SK-N-SH (cell line): ENCODE measurements around the gene ZNF541. TPM values are rescaled to one million over a fixed set of nuclear protein-coding genes. Genes with fewer than 3 reads are reported as not detected.
A peak's percentile ranks its signal among the peaks of the same experiment; 100 is the strongest.

Experiments used
- CTCF ChIA-PET: fragments of 300-600, 350-600 bp; formaldehyde crosslinking; extraction: SDS; loops from one replicate; lab custom pipeline; 2021; lab: Yijun Ruan, JAX
- POLR2A ChIA-PET: fragments of 350-600 bp; sonication (Branson Sonifier 250); formaldehyde crosslinking; extraction: SDS; loops from one replicate; lab custom pipeline; 2020; ENCODE audit warnings: antibody characterized with exemption, inconsistent platforms; lab: Yijun Ruan, JAX
- DNase-seq: peaks from one replicate; pipeline ENCODE4 v3.0.0; 2012
- H2AFZ ChIP-seq: fragments of 200-600 bp; sonication (generic); 2 replicates; pipeline ENCODE4 v1.8.1; 2016; ENCODE audit warnings: antibody characterized with exemption, mild to moderate bottlenecking, low read depth
- H3F3A ChIP-seq: fragments of 200-600 bp; sonication (generic); replicated peaks from 2 replicates; pipeline ENCODE3; 2016; ENCODE audit warnings: antibody characterized with exemption, mild to moderate bottlenecking; ENCODE audit not compliant: insufficient read depth
- H3K27ac ChIP-seq, 2 experiments: fragments of 200-500 bp in 1 of 2; fragments of 200-600 bp in 1 of 2; sonication (Bioruptor generic) in 1 of 2; sonication (generic), shearing (Covaris generic) in 1 of 2; 2 replicates each; pipeline versions ENCODE4 v1.5.1 to v1.6.1; 2014 to 2016; ENCODE audit warnings: low read depth in 2 of 2, inconsistent platforms in 1 of 2, low read length in 1 of 2, mild to moderate bottlenecking in 1 of 2, mixed read lengths in 1 of 2
- H3K27me3 ChIP-seq: fragments of 200-600 bp; sonication (generic), shearing (Covaris generic); 2 replicates; pipeline ENCODE4 v1.6.1; 2016; ENCODE audit warnings: mixed run types; ENCODE audit not compliant: insufficient read depth
- H3K36me3 ChIP-seq, 2 experiments: fragments of 200-500 bp in 1 of 2; fragments of 200-600 bp in 1 of 2; sonication (Bioruptor generic) in 1 of 2; sonication (generic) in 1 of 2; replicated peaks in 1 of 2; 2 replicates each; pipeline versions ENCODE3 to v1.5.1; 2014 to 2016; ENCODE audit warnings: low read length in 1 of 2, mild to moderate bottlenecking in 1 of 2; ENCODE audit not compliant: insufficient read depth in 2 of 2, control insufficient read depth in 1 of 2
- H3K4me1 ChIP-seq, 2 experiments: fragments of 200-500 bp in 1 of 2; fragments of 200-600 bp in 1 of 2; sonication (Bioruptor generic) in 1 of 2; sonication (generic), shearing (Covaris generic) in 1 of 2; 2 replicates each; pipeline versions ENCODE4 v1.5.1 to v1.6.1; 2014 to 2016; ENCODE audit warnings: low read depth in 1 of 2, low read length in 1 of 2, mixed run types in 1 of 2; ENCODE audit not compliant: insufficient read depth in 2 of 2, control insufficient read depth in 1 of 2
- H3K4me2 ChIP-seq: fragments of 200-600 bp; sonication (generic), shearing (Covaris generic); 2 replicates; pipeline ENCODE4 v1.6.1; 2017; ENCODE audit warnings: mixed run types
- H3K4me3 ChIP-seq, 2 experiments: fragments of 200-500 bp in 1 of 2; fragments of 200-600 bp in 1 of 2; sonication (Bioruptor generic) in 1 of 2; sonication (generic), shearing (Covaris generic) in 1 of 2; 2 replicates each; pipeline versions ENCODE4 v1.5.1 to v1.8.1; 2014 to 2016; ENCODE audit warnings: low read depth in 2 of 2, inconsistent platforms in 1 of 2, low read length in 1 of 2, mild to moderate bottlenecking in 1 of 2, mixed read lengths in 1 of 2, moderate library complexity in 1 of 2
- H3K79me2 ChIP-seq: fragments of 200-600 bp; sonication (generic); 2 replicates; pipeline ENCODE4 v1.8.1; 2017; ENCODE audit warnings: mild to moderate bottlenecking; ENCODE audit not compliant: insufficient read depth
- H3K9ac ChIP-seq: fragments of 200-600 bp; sonication (generic); 2 replicates; pipeline ENCODE4 v1.6.1; 2017; ENCODE audit warnings: mixed run types
- H3K9me2 ChIP-seq: fragments of 200-600 bp; sonication (generic); 2 replicates; pipeline ENCODE4 v1.6.1; 2017; ENCODE audit warnings: mixed run types
- H3K9me3 ChIP-seq: fragments of 200-600 bp; sonication (generic); 2 replicates; pipeline ENCODE4 v1.6.1; 2017; ENCODE audit warnings: mixed run types, mild to moderate bottlenecking, moderate library complexity
- H4K20me1 ChIP-seq: fragments of 200-600 bp; sonication (generic); 2 replicates; pipeline ENCODE4 v1.6.1; 2017; ENCODE audit warnings: mild to moderate bottlenecking, mixed run types; ENCODE audit not compliant: insufficient read depth
- CHD2 ChIP-seq: fragments of 150-350 bp; IDR thresholded peaks from 2 replicates; pipeline ENCODE4 v1.6.1; 2018; ENCODE audit warnings: low read length; ENCODE audit not compliant: partially characterized antibody
- ELF1 ChIP-seq: IDR thresholded peaks from 2 replicates; pipeline ENCODE4 v1.4.0; 2012
- EP300 ChIP-seq, 2 experiments: IDR thresholded peaks; 2 replicates each; pipeline versions ENCODE4 v1.4.0 to v1.6.1; 2012; ENCODE audit warnings: borderline replicate concordance in 1 of 2, low read depth in 1 of 2, low read length in 1 of 2
- EZH2phosphoT487 ChIP-seq: fragments of 200-600 bp; sonication (generic); IDR thresholded peaks from 2 replicates; pipeline ENCODE4 v1.6.1; 2017; ENCODE audit warnings: low read depth, mixed run types, mild to moderate bottlenecking, antibody characterized with exemption, moderate library complexity, borderline replicate concordance
- FOSL2 ChIP-seq: IDR thresholded peaks from 2 replicates; pipeline ENCODE4 v1.4.0; 2012; ENCODE audit warnings: low read depth, mild to moderate bottlenecking, moderate library complexity, borderline replicate concordance
- GATA2 ChIP-seq: sonication (generic); formaldehyde crosslinking; IDR thresholded peaks from 2 replicates; pipeline ENCODE4 v1.5.0; 2020; ENCODE audit warnings: mild to moderate bottlenecking, missing genetic modification reagents
- JUND ChIP-seq: IDR thresholded peaks from 2 replicates; pipeline ENCODE4 v1.4.0; 2012
- MEF2A ChIP-seq: IDR thresholded peaks from 2 replicates; pipeline ENCODE4 v1.4.0; 2012; ENCODE audit warnings: low read depth, borderline replicate concordance
- MXI1 ChIP-seq: IDR thresholded peaks from 2 replicates; pipeline ENCODE4 v1.6.1; 2012; ENCODE audit warnings: mild to moderate bottlenecking, low read depth, low read length, improper control_type of control experiment
- NFIC ChIP-seq: IDR thresholded peaks from 2 replicates; pipeline ENCODE4 v1.4.0; 2012; ENCODE audit warnings: borderline replicate concordance
- NRF1 ChIP-seq: IDR thresholded peaks from 2 replicates; pipeline ENCODE4 v1.6.1; 2012; ENCODE audit warnings: low read depth, mild to moderate bottlenecking, low read length
- POLR2AphosphoS5 ChIP-seq: IDR thresholded peaks from 2 replicates; pipeline ENCODE4 v1.6.1; 2012; ENCODE audit warnings: low read depth, low read length
- RAD21 ChIP-seq: IDR thresholded peaks from 2 replicates; pipeline ENCODE4 v1.6.1; 2012; ENCODE audit warnings: mild to moderate bottlenecking, low read length
- RFX5 ChIP-seq: IDR thresholded peaks from 2 replicates; pipeline ENCODE4 v1.6.1; 2012; ENCODE audit warnings: mild to moderate bottlenecking, improper control_type of control experiment, low read length
- RXRA ChIP-seq: IDR thresholded peaks from 2 replicates; pipeline ENCODE4 v1.4.0; 2012; ENCODE audit warnings: low read depth, mild to moderate bottlenecking, borderline replicate concordance
- TAF1 ChIP-seq: IDR thresholded peaks from 2 replicates; pipeline ENCODE4 v1.6.1; 2012; ENCODE audit warnings: low read depth, mild to moderate bottlenecking, low read length, moderate library complexity, borderline replicate concordance
- TCF12 ChIP-seq: IDR thresholded peaks from 2 replicates; pipeline ENCODE4 v1.4.0; 2012
- YY1 ChIP-seq: IDR thresholded peaks from 2 replicates; pipeline ENCODE4 v1.4.0; 2012; ENCODE audit warnings: low read depth, mild to moderate bottlenecking
- WGBS: methylation state at CpG from one replicate; pipeline ENCODE4 v1.1.6; 2017; ENCODE audit warnings: low lambda C conversion rate; 5-methylcytosine and 5-hydroxymethylcytosine counted together
- polyA plus RNA-seq, 3 experiments: library from polyadenylated mRNA; depleted of rRNA; stranded (reverse); fragments of >200 nt; gene quantifications; 2 replicates each; pipeline ENCODE4 v1.2.3, GENCODE V29; 2012
- TF ChIP-seq, protein P1 (sequence below): IDR thresholded peaks from 2 replicates; pipeline ENCODE4 v1.4.0; 2012; ENCODE audit warnings: low read depth, borderline replicate concordance
- TF ChIP-seq, protein P2 (sequence below): IDR thresholded peaks from 2 replicates; pipeline ENCODE4 v1.4.0; 2012; ENCODE audit warnings: low read depth, borderline replicate concordance
- TF ChIP-seq, protein P3 (sequence below): fragments of 150-350 bp; IDR thresholded peaks from 2 replicates; pipeline ENCODE4 v1.6.1; 2016; ENCODE audit warnings: mild to moderate bottlenecking, low read depth, low read length
- TF ChIP-seq, protein P4 (sequence below): IDR thresholded peaks from 2 replicates; pipeline ENCODE4; 2012
- TF ChIP-seq, protein P5 (sequence below): fragments of 150-350 bp; IDR thresholded peaks from 2 replicates; pipeline ENCODE4 v1.6.1; 2017; ENCODE audit warnings: antibody characterized with exemption, low read length, low read depth, borderline replicate concordance

The ZNF541 gene
- polyA plus RNA-seq, 1 of the 3 experiments (the other 2 are of a cell fraction) = 0.08 TPM

DNA sequence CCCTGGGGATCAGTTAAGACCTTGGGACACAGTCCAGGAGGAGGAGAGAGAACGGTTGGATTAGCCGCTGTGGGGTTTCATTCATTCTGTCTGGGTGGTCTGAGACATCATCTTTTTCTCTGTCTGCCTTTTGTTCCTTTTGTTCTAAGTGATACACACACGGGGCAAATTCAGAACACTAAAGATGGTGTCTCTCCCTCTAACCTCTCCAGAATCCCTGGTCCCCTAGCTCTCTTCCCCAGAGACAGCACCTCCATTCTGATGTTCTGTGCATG lies 41.0 kb upstream of the ZNF541 start (continued):
- TF ChIP-seq, protein P1, sequence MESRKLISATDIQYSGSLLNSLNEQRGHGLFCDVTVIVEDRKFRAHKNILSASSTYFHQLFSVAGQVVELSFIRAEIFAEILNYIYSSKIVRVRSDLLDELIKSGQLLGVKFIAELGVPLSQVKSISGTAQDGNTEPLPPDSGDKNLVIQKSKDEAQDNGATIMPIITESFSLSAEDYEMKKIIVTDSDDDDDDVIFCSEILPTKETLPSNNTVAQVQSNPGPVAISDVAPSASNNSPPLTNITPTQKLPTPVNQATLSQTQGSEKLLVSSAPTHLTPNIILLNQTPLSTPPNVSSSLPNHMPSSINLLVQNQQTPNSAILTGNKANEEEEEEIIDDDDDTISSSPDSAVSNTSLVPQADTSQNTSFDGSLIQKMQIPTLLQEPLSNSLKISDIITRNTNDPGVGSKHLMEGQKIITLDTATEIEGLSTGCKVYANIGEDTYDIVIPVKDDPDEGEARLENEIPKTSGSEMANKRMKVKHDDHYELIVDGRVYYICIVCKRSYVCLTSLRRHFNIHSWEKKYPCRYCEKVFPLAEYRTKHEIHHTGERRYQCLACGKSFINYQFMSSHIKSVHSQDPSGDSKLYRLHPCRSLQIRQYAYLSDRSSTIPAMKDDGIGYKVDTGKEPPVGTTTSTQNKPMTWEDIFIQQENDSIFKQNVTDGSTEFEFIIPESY = no peak
- TF ChIP-seq, protein P2, sequence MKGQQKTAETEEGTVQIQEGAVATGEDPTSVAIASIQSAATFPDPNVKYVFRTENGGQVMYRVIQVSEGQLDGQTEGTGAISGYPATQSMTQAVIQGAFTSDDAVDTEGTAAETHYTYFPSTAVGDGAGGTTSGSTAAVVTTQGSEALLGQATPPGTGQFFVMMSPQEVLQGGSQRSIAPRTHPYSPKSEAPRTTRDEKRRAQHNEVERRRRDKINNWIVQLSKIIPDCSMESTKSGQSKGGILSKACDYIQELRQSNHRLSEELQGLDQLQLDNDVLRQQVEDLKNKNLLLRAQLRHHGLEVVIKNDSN = no peak
- no peak for TF ChIP-seq GATA2 (CRISPR knock-in tag)
- no peak for TF ChIP-seq EP300 (IDR thresholded peaks at IDR 0.05; ENCODE audit: borderline replicate concordance in 1 of 2, low read depth in 1 of 2, low read length in 1 of 2)

DNA sequence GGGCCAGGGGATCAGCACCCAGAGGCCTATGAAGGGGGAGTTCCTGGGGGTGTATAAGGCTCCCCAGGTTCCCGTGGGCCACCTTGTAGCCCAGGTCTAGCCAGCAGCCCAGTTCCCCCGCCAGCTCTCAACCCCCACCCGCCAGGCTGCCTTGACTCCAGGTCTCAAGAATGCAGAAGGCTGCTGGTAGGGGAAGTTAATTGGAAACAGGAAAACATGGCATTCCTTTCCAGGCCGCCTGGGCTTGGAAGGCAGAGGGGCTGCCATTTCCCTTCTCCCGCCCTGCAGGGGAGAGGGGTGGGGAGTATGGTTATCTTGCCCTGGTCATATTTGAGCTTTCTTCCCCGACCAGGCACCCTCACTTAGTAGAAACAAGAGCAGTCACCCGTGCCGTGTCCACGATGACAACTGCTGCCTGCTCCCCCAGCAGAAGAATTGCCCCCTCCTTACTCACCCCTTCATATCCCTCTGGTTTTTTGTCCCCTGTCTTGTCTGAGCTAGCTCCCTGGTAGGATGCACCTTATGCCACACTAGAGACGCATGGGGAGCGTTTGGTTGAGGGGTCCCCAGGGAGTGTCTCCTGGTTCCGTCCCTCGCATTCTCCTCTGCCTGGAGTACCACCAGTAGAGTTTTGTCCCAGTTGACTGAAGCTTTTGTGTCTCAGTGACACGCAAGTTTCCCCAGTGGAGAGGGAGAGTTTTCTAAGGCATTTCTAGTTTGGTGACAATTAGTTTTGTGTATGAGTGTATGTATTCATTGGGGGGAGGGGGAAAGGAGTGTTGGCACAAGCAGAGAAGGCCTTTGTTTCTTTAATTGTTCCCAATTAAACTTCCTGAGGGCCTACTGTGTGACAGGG lies 40.4 kb upstream of the ZNF541 start:
- Histone ChIP-seq H3F3A (peaks cover 18% of the 10 kb centered on the region), H4K20me1 (peaks cover 56% of the 10 kb centered on the region), H3K9me2 (no peaks in the 10 kb centered on the region), H2AFZ (no peak overlapping the region), H3K79me2 (peaks cover 95% of the 10 kb centered on the region), H3K9me3 (no peaks in the 10 kb centered on the region), H3K4me1 (peaks cover 26 to 27% of the 10 kb centered on the region in 2 experiments; a peak in 2 of 4 replicates), H3K36me3 (peaks cover 0 to 4% of the 10 kb centered on the region in 2 experiments), H3K9ac (peak overlapping the region; percentile 42; the same call in 1 of the 2 replicates), H3K27me3 (no peaks in the 10 kb centered on the region), H3K4me3 (peak overlapping the region; percentile 3 to 40; a peak in 1 of 4 replicates), H3K27ac (peak overlapping the region; percentile 81 to 88), H3K4me2 (peak overlapping the region; percentile 78)
- POLR2A ChIA-PET = no interaction called here
- DNase-seq = peak; percentile 51
- CTCF ChIA-PET = interaction anchor here (1.3 to 5.0 kb wide), 4 partner anchors 13 to 176 kb away, joined by 3 to 36 read pairs (median 4); no protein-coding TSS in a partner anchor
- 49% methylated on average over 14 of the region's 14 CpGs for WGBS
- TF ChIP-seq NRF1 = no peak
- TF ChIP-seq GATA2 (CRISPR knock-in tag) = no peak
- TF ChIP-seq TAF1 = peak; percentile 13; the same call in 1 of the 2 replicates
- TF ChIP-seq, protein P3, sequence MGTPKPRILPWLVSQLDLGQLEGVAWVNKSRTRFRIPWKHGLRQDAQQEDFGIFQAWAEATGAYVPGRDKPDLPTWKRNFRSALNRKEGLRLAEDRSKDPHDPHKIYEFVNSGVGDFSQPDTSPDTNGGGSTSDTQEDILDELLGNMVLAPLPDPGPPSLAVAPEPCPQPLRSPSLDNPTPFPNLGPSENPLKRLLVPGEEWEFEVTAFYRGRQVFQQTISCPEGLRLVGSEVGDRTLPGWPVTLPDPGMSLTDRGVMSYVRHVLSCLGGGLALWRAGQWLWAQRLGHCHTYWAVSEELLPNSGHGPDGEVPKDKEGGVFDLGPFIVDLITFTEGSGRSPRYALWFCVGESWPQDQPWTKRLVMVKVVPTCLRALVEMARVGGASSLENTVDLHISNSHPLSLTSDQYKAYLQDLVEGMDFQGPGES = no peak
- TF ChIP-seq, protein P4, sequence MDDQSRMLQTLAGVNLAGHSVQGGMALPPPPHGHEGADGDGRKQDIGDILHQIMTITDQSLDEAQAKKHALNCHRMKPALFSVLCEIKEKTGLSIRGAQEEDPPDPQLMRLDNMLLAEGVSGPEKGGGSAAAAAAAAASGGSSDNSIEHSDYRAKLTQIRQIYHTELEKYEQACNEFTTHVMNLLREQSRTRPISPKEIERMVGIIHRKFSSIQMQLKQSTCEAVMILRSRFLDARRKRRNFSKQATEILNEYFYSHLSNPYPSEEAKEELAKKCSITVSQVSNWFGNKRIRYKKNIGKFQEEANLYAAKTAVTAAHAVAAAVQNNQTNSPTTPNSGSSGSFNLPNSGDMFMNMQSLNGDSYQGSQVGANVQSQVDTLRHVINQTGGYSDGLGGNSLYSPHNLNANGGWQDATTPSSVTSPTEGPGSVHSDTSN = no peak
- peak; percentile 95 for TF ChIP-seq TCF12
- TF ChIP-seq, protein P1 = no peak
- no peak for TF ChIP-seq JUND
- TF ChIP-seq MEF2A = no peak
- no peak; the same call in 1 of the 2 replicates for TF ChIP-seq RXRA
- peak; percentile 24; the same call in 1 of the 2 replicates for TF ChIP-seq ELF1
- no peak for TF ChIP-seq RFX5
- TF ChIP-seq CHD2 = peak; percentile 36
- TF ChIP-seq, protein P5, sequence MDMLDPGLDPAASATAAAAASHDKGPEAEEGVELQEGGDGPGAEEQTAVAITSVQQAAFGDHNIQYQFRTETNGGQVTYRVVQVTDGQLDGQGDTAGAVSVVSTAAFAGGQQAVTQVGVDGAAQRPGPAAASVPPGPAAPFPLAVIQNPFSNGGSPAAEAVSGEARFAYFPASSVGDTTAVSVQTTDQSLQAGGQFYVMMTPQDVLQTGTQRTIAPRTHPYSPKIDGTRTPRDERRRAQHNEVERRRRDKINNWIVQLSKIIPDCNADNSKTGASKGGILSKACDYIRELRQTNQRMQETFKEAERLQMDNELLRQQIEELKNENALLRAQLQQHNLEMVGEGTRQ = no peak
- no peak for TF ChIP-seq EZH2phosphoT487
- no peak for TF ChIP-seq MXI1
- peak; percentile 59; the same call in 1 of the 2 replicates for TF ChIP-seq YY1
- peak; percentile 44; the same call in 1 of the 2 replicates for TF ChIP-seq POLR2AphosphoS5
- TF ChIP-seq NFIC = no peak; the same call in 1 of the 2 replicates
- TF ChIP-seq FOSL2 = peak; percentile 27; the same call in 1 of the 2 replicates
- no peak for TF ChIP-seq RAD21
